ENCODE measurements around the gene OSBPL9.

OSBPL9 gene

DNA sequence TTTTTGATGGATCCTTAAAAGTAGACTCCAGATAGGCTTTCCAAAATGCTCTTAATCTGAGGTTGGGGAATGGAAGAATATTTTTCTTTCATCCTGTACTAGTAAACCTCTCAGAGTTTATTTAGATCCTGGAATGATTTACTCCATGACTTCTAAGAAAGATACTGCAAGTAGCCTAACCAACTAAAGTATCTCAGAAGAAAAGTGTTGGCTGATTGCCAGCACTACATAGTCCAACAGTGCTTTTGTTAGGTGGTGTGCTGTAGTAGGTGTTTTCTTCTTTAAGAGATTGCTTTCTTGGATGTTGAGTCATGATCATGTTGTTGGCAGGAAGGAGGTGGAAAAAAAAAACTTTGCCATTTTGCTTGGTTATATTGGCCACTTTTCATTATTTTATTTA is 119.8 kb downstream of the OSBPL9 start:
- TF ChIP-seq, protein P1, sequence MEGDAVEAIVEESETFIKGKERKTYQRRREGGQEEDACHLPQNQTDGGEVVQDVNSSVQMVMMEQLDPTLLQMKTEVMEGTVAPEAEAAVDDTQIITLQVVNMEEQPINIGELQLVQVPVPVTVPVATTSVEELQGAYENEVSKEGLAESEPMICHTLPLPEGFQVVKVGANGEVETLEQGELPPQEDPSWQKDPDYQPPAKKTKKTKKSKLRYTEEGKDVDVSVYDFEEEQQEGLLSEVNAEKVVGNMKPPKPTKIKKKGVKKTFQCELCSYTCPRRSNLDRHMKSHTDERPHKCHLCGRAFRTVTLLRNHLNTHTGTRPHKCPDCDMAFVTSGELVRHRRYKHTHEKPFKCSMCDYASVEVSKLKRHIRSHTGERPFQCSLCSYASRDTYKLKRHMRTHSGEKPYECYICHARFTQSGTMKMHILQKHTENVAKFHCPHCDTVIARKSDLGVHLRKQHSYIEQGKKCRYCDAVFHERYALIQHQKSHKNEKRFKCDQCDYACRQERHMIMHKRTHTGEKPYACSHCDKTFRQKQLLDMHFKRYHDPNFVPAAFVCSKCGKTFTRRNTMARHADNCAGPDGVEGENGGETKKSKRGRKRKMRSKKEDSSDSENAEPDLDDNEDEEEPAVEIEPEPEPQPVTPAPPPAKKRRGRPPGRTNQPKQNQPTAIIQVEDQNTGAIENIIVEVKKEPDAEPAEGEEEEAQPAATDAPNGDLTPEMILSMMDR (IDR thresholded peaks at IDR 0.05) = no peak

DNA sequence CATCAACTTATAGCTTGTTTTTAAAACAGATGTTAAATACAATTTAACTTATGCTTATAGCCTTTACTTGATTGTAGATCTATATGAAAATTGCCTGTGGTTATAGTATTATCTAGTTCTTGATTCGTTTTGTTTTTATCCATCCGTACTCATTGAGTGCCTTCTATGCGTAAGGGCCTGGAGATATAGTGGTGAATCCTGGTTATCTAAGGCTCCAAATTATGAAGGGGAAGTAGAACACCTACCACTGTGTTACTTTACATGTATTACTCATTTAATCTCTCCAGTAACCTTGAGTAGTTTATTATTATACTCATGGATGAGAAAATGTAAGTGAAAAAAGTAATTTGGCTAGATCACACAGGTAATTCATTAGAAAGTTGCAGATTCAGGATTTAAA is 121.8 kb downstream of the OSBPL9 start:
- TF ChIP-seq, protein P1 (IDR thresholded peaks at IDR 0.05) = no peak

DNA sequence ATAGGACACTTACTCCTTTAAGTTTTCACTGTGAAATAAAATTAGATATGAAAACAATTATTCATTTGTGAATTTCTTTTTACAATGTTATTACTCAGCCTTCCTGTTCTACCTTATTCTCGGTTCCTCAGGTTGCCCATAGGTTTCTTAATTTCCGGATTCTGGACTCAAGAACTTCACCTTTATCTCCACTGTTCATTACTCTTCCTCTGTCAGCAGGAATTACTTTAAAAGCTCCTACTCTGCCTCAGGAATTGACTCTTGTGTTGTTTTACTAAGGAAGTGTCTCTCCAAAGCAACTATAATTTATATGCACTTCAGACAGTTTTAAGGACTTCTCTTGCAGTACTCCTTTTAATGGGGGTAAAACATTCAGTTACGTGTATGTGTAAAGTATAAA is 123.8 kb downstream of the OSBPL9 start:
- TF ChIP-seq, protein P1 (IDR thresholded peaks at IDR 0.05) = no peak

DNA sequence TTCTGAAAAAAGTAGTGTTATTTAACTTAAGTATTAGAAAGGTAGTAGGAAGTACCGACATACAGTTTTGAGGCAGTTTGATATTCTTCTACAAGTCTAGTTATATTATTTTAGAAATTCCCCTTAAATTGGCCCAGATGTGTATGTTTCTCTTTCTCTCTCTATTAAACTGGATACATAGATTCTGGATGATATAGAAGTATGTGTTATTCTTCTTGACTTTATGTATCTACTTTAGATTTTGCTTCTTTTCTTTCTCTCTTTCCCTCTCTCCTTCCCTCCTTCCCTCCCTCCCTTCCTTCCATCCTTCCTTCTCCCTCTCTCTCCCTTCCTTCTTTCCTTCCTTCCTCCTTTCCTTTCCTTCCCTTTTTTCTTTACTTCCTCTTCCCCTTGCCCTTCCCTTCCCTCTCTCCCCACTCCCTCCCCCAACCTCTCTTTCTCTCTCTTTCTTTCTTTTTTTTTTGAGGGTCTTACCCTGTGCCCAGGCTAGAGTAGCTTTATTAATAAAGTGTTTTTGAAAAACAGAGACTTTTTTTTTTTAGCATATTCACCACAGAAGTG is 124.3 kb downstream of the OSBPL9 start:
- TF ChIP-seq, protein P1 (IDR thresholded peaks at IDR 0.05) = no peak

DNA sequence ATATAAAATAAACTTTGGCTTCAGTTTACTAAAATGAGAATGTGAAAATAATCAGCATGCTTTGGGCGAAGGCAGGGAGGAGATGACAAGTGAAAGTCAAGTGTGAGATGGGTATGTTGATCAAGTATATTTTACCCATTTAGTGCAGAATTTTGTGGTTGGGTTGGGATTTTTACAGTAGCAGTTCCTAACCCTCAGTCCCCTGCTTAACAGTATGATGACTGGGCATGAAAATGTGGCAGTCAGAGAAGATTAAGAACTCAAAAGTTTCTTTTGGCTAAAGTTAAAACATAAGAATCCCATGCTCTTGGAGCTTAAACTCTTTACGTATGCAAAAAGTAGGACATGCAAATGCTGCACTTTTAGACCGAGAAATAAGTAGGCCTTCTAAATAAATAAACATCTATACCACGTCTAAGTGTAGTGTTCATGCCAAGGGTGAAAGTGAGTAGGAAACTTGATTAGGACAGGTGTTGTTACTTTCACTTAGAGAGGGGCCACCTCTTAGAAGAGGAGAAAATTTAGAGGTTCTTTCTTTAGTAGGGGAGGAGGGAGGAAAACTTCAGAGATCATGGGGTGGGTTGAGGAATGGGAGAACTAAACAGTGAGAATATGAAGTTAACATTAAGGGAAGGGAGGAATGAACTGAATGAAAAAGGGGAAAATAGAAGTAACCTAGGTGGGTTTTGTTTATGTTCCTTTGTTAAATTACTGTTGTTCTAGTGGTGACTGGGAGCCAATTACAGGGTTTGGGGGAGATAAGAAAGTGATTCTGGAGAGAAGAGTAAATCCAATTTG is 127.8 kb downstream of the OSBPL9 start:
- TF ChIP-seq, protein P1 (IDR thresholded peaks at IDR 0.05) = no peak

DNA sequence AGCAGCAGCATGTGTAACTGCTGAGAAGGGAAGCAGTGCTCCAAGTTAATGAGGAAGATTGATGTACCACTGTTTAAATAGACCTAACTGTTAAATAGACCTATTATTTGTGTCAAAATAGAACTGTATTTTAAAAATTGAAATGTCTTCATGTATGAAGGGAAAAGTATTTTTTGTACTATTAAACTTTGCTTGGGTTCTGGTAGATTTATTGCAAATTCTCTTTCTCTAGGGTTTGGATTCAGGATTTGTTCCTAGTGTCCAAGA is 128.3 kb downstream of the OSBPL9 start:
- TF ChIP-seq, protein P1 (IDR thresholded peaks at IDR 0.05) = no peak

DNA sequence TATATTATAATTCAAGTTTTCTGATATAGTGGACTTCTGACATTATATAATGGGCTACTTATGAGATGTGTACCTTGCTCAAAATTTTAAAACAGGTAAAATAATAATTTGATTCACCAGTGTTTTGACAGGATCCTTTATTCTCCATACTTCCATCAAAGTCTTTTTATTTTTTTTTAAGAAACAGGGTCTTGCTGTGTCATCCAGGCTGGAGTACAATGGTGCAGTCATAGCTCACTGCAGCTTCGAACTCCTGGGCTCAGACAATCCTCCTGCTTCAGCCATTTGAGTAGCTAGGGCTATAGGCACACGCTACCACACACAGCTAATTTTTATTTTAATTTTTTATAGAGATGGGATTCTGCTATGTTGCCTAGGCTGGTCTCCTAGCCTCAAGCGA is 132.3 kb downstream of the OSBPL9 start:
- TF ChIP-seq, protein P1 (IDR thresholded peaks at IDR 0.05) = no peak
